NCI-H524 treated with DMSO at 0.1 percent for 48 hours (cell line): ENCODE measurements around the gene TMEM255B.
"Not testable (repeated sequence)": the region's sequence is repeated elsewhere in the genome, so short reads cannot be mapped to it uniquely, and the experiment has no call there.

Experiments used
- DNase-seq: peaks from one replicate; lab custom pipeline; 2025; lab: John Stamatoyannopoulos, UW

Gene TMEM255B

DNA sequence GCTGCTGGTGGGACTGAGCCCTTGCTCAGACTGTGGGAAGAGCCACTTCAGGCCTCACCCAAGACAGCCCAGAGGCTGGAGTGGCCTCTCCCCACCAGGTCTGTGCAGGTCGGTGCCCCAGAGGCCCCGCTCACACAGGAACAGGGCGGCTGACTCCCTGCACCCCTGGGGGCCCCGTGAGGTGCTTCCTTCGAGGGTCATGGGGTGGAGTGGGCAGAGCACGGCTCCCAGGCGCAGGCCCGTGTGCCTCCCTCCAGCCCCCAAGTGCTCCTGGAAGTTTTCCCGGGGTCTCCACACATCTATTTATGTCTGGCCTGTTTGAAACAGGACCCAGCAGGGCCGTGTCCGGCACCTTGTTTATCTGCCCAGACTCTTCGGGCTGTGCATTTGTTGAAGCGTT, 9.5 kb upstream of the TMEM255B start:
- no peak for DNase-seq

DNA sequence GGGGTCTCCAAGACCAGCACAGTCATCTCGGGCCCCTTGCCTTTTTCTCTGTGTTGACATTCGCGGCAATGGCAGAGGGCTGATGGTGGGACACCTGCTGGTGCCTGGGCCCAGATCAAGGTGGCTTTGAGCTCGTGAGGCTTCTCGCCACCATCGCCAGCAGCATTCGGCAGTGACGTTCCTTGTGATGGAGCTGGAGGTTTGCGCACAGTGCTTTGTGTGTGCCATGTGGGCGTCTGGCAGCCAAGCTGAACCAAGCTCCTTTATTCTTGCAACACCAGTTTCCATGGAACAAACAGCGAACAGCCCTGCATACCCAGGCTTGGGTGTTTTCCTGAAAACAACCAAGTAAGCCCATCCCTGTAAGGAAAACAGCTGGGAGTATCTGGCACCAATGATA, 9.1 kb upstream of the TMEM255B start:
- no peak for DNase-seq

DNA sequence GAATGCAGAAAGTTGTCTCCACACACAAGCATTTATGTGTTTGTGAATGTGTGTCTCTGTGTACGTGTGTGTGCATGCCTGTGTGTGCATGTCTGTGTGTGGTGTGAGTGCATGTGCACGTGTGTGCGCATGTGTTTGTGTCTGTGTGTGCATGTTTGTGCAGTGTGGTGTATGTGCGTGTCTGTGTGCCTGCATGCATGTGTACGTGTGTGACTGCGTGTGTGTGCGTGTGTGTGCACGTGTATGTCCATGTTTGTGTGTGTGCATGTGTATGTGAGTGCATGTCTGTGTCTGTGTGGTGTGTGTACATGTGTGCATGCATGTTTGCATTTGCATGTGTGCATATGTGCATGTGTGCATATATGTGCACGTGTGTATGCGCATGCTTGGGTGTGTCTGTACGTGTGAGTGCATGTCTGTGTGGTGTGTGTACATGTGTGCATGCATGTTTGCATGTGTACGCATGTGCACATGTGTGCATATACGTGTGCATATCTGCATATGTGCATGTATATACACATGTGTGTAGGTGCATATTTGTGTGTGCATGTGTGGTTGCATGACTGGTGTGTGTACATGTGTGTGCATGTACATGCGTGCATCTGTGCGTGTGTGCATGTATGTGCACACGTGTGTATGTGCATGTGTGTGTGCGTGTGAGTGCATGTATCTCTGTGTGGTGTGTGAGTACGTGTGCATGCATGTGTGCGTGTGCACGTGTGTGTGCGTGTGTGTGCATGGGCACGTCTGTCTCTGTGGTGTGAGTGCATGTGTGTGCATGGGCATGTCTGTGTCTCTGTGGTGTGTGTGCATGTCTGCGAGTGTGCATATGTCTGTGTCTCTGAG, 8.2 kb upstream of the TMEM255B start:
- DNase-seq: no peak

DNA sequence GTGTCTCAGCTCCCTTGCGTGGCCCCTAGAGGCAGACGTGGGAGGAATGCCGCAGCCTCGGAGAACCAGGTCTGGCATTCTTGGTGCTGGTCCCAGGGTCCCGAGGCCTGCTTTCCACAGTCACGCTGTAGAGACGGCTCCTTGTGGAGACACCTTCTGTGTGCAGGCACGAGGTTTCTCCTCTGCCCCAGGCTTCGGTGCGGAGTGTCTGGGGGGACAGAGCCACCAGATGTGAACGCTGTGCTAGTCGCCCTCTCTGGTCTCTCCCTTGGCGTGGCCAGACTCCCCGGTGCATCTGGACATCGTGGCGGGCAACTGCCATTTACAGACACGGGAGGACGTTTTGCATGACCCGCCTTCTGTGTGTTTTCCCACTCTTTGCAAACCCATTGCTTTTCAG, 7.5 kb upstream of the TMEM255B start:
- DNase-seq: no peak

DNA sequence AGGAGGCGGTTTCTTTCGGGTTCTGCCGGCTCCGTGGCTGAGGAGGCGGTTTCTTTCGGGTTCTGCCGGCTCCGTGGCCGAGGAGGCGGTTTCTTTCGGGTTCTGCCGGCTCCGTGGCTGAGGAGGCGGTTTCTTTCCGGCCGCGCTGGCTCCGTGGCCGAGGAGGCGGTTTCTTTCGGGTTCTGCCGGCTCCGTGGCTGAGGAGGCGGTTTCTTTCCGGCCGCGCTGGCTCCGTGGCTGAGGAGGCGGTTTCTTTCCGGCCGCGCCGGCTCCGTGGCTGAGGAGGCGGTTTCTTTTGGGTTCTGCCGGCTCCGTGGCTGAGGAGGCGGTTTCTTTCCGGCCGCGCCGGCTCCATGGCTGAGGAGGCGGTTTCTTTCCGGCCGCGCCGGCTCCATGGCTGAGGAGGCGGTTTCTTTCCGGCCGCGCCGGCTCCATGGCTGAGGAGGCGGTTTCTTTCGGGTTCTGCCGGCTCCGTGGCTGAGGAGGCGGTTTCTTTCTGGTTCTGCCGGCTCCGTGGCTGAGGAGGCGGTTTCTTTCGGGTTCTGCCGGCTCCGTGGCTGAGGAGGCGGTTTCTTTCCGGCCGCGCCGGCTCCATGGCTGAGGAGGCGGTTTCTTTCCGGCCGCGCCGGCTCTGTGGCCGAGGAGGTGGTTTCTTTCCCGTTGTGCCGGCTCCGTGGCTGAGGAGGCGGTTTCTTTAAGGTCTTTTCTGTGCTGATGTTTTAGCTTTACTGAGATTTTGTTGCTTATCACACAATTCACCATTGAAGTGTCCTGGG, 6.6 kb upstream of the TMEM255B start:
- not testable (repeated sequence) for DNase-seq

DNA sequence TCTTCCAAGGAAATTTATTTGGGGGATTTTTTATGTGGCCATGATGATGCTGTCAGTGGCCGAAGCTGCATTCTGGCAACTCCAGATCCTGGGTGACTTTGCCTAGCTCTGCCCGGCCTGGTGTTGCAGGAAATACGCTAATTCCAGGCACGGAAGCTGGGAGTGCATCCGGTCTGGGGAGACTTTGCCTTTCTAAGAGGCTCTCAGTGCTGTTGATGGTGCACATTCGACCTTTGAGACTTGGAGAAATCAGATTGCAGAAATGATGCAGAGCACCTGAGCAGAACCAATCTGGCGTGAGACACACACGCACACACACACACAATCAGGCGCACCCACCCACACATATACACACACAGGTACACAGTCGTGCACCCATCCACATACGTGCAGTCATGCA, 5.9 kb upstream of the TMEM255B start:
- no peak for DNase-seq

DNA sequence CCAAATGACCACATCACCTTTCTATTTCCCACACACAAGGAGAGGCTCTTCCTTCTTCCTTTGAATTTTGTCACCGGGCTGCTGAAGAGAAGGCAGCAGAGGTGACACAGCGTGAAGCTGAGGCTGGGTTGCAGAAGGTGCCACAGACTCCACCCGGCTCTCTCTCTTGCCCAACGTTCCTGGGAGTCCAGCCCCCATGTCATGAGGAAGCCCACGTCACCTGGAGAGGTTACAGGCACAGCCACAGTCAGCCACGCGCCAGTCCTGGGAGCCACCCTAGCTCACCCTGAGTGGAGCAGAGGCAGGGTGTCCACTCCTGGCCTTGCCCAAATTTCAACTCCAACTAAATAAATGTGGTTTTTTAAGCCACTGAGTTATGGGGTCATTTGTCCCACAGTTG, 4.8 kb upstream of the TMEM255B start:
- DNase-seq: no peak

DNA sequence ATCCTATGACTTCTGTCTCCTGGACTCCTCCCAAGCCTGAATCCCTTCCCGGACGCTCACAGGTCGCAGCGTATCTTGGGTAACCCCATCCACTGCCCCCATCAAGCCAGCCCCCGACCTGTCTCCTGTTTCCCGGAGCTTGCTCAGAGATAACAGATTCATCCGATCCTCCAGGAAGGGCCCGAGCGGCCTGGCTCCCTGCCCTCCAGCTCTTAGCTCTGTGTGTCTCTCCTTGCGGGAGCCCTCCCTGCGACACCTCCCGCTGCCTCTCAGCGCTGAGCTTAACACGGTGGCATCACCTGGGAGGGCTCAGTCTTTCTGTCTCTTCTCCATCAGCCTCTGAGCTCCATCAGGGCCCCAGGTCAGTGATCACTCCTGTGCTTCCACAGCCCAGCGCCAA, 4.3 kb upstream of the TMEM255B start:
- no peak for DNase-seq

DNA sequence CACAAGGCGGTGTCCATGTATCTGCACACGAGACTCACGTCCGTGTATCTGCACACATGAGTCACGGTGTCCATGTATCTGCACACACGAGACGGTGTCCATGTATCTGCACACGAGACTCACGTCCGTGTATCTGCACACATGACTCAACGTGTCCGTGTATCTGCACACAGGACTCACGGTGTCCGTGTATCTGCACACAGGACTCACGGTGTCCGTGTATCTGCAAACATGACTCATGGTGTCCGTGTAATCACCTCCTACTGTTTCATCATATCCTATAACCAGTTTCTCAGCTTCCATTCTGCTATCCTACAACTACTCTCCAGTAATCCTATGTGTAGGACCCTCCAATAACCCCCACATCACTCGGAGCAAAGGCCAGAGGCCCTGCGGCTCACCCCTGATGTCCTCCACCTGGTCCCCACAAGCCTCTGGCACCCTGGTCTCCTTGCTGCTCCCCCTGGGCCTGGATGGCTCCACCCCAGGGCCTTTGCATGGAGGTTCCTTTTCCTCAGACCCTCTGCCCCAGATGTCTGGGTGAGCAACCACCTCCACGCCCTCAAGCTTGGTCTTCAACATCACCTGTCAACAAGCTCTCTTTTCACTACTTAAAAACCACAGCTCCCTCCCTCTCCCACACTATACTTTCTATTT, 2.5 kb upstream of the TMEM255B start:
- DNase-seq: no peak

DNA sequence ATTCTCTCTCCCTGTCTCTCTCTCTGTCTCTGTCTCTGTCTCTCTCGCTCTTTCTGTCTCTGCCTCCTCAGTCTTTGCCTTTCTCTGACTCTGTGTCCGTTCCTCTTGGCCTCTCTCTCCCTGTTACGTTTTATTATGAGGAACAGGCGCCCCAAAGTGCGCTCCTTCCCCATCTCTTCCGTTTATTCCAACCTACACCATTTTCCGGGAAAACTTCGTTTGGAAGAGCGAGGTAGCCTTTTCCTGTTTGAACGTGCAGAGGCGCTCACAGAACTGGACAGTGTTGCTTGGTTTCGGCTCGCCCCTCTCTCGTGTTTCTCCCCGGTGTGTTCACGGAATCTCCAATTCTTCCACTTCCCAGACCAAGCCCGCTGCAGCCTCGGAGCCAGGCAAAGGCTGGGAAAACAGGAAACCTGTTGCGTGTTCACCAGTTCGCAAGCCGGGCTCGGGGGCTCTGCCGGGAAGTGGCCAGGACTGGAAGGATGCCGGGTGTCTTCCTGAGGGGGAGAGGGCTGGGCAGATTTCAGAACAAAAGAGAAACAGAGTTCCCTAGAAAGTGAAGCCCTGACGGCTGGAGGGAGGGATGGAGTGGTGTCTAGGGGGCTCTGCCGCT, 605 bp downstream of the TMEM255B start:
- DNase-seq: no peak

DNA sequence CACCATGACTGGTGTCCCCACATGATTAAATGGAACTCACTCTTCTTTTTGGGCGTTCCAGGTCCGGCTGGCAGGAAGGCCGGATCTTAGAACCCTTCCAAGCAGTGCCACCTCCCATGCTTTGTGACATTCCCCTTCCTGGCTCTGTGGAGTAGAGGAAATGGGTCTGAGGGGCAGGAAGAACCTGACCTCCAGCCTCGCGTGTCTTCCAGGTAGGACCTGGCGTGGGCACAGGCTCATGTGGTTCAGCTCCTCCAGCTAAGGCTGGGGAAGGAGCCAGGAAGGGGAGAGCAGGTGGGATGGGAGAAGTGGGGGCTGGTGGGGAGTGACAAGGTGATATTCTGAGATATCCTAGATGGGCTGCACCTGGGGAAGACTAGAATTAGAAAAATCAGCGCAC, 2.1 kb downstream of the TMEM255B start:
- no peak for DNase-seq

DNA sequence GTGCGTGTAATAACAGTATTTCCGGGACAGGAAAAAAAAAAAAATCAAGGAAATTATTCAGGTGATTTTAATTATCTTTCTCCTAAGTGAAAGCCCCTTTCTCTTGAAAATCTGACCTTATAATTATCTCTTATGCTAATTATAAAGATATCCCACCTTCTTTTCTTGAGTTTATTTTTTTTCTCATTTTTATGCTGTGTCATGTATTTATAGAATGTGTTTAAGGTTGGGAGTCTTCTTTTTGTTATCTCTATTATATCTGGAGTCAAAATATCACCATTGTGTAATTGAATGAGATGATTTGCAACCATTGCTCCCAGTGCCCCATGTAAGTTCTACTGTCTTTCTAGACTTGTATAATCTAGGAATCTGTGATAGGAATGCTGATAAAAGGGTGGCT, 3.0 kb downstream of the TMEM255B start:
- DNase-seq: no peak

DNA sequence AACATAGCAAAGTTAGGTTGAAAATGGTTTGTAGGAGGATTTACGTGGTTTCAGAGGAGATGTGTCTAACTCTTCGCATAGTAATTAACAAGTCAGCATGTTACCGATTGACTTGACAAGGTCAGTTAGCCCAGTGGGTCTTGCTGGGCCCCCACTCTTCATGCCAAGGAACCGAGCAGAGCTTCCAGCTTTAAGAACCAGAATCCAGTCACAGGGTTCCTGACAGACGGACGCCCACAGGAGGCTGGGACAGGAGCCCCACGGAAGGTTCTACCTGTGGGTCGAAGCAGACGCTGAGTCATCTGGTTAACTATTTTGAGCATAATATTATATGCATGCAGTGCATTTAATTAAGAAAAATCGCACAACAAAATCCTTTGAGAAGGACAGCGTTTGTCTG, 3.5 kb downstream of the TMEM255B start:
- no peak for DNase-seq

DNA sequence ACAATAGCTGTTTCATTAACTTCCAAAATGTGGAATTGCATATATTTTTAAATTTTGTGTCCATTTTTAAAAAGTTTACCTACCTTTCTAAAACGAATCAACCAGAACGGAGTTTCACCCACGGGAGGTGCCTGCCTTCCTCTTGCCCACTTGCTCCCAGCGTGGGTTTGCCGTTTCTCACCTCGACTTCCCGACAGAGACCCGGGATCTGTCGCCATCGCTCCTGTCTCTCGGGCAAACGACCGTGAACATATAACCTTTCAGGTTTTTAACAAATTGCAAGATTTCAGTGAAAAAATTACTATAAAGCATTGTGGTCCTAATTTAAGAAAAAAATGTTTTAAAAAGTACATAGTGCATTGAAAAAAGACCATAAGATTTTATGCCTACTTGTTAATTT, 4.2 kb downstream of the TMEM255B start:
- no peak for DNase-seq

DNA sequence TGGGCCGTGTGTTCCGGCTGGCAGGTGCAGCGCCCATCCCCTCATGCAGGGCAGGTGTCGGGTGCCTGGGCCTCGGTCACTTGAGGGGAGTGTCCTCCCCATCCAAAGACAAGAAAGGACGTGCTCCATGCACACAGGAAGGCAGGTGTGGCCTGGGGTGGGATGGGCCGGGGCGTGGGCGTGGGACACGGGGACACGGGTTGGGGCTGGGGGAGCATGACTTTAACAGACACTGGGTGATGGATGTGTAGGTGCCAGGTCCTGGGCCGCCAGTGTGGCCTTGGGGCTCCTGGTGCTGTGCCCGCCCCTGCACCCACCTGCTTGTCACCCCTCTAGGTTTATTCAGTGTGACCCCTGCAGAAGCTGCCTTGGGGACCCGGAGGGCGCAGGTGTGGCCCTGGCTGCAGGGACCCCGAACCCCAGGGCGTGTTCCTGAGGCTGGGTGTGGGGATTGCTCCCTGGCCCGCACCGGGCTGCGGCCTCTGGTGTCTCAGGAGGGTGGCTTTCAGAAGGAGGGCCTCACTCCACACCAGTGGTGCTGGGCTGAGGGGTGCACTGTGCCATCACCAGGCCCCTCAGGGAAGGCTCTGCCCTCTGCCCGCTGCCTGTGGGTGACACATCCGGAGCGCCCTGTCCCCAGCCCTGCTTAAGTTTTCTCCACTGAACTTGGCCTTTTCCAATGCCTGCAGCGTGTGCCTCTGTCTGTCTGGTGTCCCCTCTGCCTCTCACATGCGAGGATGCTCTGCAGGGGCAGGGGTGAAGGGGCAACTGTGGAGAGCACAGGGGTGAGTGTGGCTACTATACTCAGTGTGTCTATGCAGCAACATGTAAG, 5.2 kb downstream of the TMEM255B start:
- DNase-seq: no peak

DNA sequence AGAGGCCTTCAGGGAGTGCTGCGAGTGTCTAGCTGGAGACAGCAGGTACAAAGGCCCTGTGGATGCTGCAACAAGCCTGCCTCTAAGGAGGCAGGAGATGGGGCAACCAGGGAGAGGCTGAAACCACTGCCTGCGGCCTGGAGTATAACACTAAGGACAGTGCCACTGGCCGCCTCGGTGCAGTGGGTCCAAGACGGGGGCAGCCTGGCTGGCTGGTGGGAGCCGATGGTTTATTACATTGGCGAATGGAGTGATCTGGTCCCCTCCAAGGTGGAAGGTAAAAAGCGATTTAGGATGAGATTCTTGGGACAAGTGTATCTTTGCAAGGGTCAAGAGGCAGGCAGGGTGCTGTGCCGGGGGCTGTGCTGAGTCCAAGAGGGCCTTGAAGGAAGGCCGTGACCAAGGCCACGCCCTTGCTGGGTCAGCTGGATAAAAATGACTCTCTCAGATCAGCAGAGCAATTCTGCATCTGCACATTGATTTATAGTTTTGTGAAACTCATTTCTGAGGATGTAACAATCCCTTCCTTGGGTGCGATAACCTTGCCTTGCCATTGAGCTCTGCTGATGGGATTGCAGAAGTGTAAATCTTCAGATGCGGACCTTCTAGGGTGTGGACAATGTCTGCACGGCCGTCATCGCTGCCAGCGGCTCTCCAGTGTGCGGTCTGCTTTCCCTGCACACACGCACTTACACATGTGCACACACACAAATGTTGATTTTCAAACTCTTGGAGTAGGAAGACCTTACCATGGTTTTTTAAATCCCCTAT, 6.0 kb downstream of the TMEM255B start:
- no peak for DNase-seq

DNA sequence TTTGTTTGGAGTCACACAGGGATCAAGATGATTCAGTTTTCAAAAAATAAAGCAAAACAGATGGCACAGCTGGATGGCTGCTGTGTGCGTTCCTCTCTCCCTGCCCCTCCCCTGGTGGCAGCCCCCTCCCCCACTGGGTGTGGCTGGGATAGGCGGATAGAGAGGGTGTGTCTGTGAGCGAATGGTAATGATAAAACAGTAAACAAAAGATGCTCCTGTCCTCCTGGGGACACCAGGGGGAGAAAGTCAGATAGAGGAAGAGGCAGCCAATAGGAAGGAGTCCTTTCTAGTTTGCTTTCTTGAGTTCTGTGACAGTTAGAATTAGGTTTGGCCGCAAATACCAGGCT, 6.5 kb downstream of the TMEM255B start:
- DNase-seq: no peak

DNA sequence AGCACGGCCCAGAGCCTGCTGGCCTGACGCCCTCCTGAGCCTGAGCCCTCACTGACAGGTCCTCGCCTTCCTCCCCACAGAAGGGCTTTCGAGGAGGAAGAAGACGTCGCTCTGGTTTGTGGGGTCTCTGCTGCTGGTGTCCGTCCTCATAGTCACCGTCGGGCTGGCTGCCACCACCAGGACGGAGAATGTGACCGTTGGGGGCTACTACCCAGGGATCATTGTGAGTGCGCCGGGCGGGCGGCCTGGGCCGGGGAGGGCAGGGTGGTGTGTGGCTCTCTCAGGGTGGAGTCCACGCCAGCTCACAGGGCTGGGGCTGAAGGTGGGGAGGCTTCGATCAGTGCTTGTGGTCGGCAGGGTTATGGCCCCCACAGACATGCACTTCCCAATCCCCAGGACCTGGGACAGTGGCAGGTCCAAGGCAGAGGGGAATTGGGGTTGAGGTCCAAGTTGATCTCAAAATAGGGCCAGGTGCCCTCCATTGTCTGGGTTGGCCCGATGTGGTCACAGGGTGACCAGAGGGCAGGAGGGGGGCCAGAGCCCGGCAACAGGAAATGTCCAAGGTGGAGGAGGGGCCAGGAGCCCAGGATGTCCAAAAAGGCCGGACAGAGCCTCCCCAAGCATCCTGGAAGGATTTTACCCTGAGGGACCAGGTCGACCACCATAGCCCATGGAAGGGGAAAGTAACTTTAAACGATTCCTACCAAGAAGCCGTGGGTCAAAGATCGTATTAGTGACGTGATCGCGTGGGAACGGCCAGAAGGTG, 7.2 kb downstream of the TMEM255B start:
- DNase-seq: no peak

DNA sequence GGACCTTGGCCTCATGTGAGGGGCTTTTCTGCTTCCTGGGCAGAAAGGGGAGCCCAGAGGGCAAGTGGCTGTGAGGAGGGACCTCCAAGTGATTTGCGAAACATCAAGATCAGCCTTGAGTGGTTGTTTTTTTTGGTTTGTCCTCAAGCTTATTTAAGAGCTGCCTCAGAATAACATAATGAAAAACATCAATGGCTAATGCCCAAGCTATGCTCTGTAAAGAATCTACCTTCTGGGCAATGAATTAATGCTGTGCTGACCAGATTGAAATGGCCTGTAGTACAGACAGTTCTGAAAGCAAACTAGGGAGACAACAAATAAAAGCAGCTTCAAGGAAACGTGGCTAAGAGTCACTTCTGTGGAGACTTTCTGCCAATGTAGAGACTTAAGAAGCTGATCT, 8.3 kb downstream of the TMEM255B start:
- no peak for DNase-seq
